NCI-H1105 (cell line): Measurements from ENCODE around the gene SLC24A3.

ENCODE experiments used
- DNase-seq: peaks from one replicate; lab custom pipeline; 2025; lab: John Stamatoyannopoulos, UW

The SLC24A3 gene

GRCh38 chr20:19713822-19714578, 501.6 kb downstream of the SLC24A3 start:
- no peak for DNase-seq

- no peak for DNase-seq
Observed at GRCh38 chr20:19714579-19714840, 502.1 kb downstream of the SLC24A3 start.

GRCh38 chr20:19715986-19716385, 503.5 kb downstream of the SLC24A3 start:
- no peak for DNase-seq

GRCh38 chr20:19718880-19719279, 506.4 kb downstream of the SLC24A3 start:
- no peak for DNase-seq

GRCh38 chr20:19720991-19721390, 508.5 kb downstream of the SLC24A3 start:
- DNase-seq: no peak

GRCh38 chr20:19723051-19723450, 510.6 kb downstream of the SLC24A3 start:
- DNase-seq: no peak

- DNase-seq: no peak
Observed at GRCh38 chr20:19723813-19724430, 511.5 kb downstream of the SLC24A3 start.

- no peak for DNase-seq
Observed at GRCh38 chr20:19725373-19725772, 512.9 kb downstream of the SLC24A3 start.

GRCh38 chr20:19725814-19726525, 513.5 kb downstream of the SLC24A3 start:
- no peak for DNase-seq

- DNase-seq: no peak
Observed at GRCh38 chr20:19727251-19727847, 514.9 kb downstream of the SLC24A3 start.

- no peak for DNase-seq
Observed at GRCh38 chr20:19729672-19730071, 517.2 kb downstream of the SLC24A3 start.

- DNase-seq: no peak
Observed at GRCh38 chr20:19730706-19731105, 518.3 kb downstream of the SLC24A3 start.

- no peak for DNase-seq
Observed at GRCh38 chr20:19734811-19735210, 522.4 kb downstream of the SLC24A3 start.

GRCh38 chr20:19735446-19735845, 523.0 kb downstream of the SLC24A3 start:
- DNase-seq: no peak

- no peak for DNase-seq
Observed at GRCh38 chr20:19737025-19737424, 524.6 kb downstream of the SLC24A3 start.

- DNase-seq: no peak
Observed at GRCh38 chr20:19738951-19739350, 526.5 kb downstream of the SLC24A3 start.

GRCh38 chr20:19739351-19739750, 526.9 kb downstream of the SLC24A3 start:
- no peak for DNase-seq

- no peak for DNase-seq
Observed at GRCh38 chr20:19740512-19740911, 528.1 kb downstream of the SLC24A3 start.

GRCh38 chr20:19741924-19742323, 529.5 kb downstream of the SLC24A3 start:
- DNase-seq: no peak

GRCh38 chr20:19742974-19743639, 530.7 kb downstream of the SLC24A3 start:
- no peak for DNase-seq

- DNase-seq: no peak
Observed at GRCh38 chr20:19743640-19743995, 531.2 kb downstream of the SLC24A3 start.

- DNase-seq: no peak
Observed at GRCh38 chr20:19745106-19745505, 532.7 kb downstream of the SLC24A3 start.

- DNase-seq: no peak
Observed at GRCh38 chr20:19745584-19745983, 533.1 kb downstream of the SLC24A3 start.
